GM18951 (cell line): ENCODE data around the gene PTGR3.

ENCODE experiments used
- POLR2A ChIP-seq: IDR thresholded peaks from 4 replicates; pipeline ENCODE4 v1.6.1; 2011; ENCODE audit warnings: mild to moderate bottlenecking; ENCODE audit not compliant: insufficient read length, insufficient read depth; ENCODE audit errors: extremely low read depth
- in situ Hi-C: fragments of 300-500 bp; cut with MboI; formaldehyde crosslinking; loops from one replicate; pipeline ENCODE4 v1.12.0; 2022; ENCODE audit warnings: low sequenced_read_pairs, mixed read lengths, inconsistent platforms; ENCODE audit not compliant: unreplicated experiment

The PTGR3 gene, protein sequence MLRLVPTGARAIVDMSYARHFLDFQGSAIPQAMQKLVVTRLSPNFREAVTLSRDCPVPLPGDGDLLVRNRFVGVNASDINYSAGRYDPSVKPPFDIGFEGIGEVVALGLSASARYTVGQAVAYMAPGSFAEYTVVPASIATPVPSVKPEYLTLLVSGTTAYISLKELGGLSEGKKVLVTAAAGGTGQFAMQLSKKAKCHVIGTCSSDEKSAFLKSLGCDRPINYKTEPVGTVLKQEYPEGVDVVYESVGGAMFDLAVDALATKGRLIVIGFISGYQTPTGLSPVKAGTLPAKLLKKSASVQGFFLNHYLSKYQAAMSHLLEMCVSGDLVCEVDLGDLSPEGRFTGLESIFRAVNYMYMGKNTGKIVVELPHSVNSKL

DNA sequence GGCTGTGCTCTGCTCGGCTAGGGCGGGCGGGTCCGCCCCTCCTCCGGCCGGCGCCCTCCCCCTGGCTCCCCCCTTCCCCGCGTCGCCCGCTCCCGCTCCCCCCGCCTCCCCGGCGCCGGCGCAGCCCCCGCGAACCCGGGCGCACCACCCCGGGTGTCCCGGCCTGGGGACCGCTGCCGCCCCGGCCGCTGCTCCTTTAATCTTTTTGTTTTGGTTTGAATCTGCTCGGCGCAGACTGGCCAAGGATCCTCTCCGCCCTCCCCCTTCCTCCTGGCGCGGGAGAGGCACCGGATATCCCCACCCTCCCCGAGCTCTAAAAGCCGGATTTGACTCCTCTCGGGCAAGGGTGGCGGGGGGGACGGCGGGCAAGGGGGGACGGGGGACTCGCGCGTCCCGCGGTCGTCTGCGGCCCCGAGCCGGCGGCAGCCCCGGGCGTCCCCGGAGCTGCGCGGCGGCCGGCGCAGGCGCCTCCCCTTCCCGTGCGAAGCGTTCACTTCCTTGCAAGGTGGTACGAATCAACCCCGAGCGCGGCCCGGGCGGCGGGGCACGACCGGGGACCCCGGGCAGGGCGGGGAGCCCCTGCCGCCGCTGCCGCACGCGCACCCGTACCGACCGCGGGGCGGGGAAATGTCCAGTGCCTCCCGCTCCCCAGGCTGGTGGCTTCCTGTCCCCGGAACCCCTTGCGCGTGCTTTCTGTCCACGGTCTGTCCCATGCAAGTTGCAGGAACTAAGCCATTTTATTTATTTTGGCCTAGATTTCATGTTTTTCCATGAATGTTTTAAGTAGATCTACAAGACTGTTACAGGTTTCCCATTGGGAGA is at the start of gene PTGR3:
PTGR3 (minus strand) TSS at position 11 of the 822 bp plus-strand sequence. CDS start 81 bp downstream, outside the sequence.
- in situ Hi-C loops = no loop called here
- peak; percentile 62 for TF ChIP-seq POLR2A

DNA sequence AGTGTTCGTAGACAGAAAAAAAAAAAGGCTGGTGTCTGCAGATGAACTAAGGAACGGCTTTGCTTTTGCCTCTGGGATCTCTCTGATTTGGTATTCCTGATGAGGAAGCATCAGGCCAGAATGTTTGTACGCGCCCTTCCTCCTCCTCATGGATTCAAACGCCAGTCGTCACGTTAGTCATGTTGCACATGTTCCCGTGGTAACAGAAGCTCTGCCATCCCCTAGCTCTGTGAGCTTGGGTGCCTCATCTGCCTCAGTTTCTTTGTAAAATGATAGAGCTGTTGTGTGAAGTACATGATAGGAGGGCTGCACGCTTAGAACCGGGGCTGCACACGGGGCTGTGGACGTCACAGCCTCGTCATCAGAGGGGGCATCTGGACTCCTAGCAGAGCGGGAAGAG is 48.7 kb upstream of the PTGR3 start:
- TF ChIP-seq POLR2A = no peak
- in situ Hi-C loops = no loop called here

DNA sequence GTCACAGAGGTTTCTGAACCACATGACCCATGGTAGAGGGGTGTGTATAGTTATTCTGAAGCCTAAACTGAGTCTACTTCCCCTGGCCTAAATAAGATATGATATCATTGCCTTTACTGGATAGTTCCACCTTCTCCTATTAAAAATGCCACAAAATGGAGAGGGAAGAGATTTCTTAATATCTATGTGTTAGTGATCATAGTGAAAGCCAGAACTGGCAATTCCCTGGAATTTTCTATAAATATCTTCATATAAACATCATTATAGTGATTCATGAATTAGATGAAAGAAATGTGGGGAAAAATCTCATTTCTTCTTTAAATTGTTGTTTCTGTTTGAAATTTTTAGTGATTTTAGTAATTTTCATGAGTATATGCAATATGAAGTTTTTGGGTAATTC is 47.4 kb upstream of the PTGR3 start:
- in situ Hi-C loops = no loop called here
- TF ChIP-seq POLR2A = no peak

DNA sequence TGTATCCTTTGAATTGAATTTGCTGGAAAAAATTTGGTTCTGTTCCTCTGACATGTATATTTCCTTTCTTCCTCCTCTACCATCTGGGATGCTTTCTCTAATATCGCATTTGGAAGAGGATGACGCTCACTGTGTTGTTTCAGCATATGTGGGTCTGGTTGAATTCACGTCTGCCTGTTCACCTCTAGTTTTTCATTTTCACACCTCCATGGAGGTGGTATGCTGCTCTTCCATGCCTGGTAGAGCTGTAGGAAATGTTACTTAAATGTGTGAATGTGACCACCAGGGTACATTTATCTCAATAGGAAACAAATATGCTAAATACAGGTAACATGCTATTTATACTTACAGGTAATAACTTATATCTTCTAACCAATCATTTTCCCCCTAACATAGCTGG is 46.2 kb upstream of the PTGR3 start:
- in situ Hi-C loops = no loop called here
- TF ChIP-seq POLR2A = no peak

DNA sequence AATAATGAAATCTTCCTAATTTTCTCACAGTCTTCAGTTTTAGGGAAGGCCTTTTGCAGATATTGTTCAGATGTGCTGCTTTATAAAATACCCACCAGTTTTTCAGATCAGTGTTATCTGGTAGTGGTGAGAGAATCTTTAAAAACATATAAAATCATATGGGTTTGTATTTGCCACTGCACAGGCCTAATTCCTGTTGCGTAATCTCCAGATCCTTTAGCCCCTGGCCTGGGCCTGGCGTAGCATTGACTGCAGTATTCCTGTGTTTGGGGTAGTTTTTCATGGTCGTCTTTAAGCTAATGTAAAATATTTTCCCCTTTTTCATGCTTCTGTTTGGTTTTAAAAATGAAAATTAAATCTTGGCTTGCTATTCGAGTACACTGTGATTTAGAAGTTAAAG is 44.8 kb upstream of the PTGR3 start:
- no peak for TF ChIP-seq POLR2A
- in situ Hi-C loops = no loop called here

DNA sequence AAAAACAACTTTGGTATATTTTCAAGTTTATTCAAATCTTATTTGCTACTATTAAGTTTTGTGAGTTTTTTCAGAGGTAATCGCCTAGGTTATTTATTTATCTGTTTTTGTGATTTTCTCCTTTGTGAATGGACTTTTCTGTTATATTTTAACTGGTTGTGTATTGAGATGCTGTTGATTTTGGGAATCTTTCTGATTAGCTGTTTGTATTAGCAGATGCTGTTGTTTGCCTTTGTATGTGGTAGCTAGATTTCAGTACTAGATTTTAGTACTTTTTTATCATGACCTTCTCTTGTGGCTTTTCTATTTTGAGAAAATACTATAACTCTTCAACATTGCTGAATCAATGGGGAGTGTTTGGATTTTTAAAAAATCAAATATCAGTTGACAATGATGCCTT is 44.1 kb upstream of the PTGR3 start:
- no peak for TF ChIP-seq POLR2A
- in situ Hi-C loops = no loop called here

DNA sequence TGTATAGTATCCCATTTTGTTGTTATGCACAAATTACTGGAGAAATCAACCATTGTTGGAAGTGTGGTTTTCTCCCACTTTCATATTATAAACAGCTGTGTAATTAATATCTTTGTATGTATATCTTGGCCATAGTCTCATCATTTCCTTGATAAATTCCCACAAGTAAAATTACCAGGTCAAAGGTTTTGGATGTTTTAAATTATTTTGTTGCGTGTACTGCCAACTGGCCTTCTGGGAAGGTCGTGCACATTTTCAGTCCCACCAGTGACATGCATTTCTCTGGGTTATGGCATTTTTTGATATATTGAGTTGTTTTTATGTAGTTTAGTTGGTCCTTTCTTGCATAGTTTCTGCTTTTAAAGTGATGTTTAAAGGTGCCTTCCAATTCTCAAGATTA is 43.2 kb upstream of the PTGR3 start:
- in situ Hi-C loops = no loop called here

DNA sequence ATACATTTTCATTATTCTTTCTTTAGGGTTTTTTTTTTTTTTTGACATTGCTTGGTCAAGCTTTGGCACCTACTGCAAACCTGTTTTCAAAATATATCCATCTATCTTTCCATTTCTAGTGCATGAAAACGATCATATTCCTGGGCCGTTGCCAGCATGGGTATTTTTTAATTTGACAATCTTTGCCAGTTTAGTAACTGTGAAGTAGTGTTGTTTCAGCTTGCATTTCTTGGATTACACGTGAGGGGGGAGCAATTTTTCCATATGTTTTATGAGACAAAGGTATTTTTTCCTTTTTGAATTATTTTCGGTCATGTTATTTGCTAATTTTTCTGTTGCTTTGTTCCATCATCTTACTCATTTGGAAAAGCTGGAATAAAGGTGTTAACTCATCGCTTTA is 42.5 kb upstream of the PTGR3 start:
- TF ChIP-seq POLR2A = no peak
- in situ Hi-C loops = no loop called here

More for the DNA sequence above, 43.2 kb upstream of the PTGR3 start:
- no peak for TF ChIP-seq POLR2A

DNA sequence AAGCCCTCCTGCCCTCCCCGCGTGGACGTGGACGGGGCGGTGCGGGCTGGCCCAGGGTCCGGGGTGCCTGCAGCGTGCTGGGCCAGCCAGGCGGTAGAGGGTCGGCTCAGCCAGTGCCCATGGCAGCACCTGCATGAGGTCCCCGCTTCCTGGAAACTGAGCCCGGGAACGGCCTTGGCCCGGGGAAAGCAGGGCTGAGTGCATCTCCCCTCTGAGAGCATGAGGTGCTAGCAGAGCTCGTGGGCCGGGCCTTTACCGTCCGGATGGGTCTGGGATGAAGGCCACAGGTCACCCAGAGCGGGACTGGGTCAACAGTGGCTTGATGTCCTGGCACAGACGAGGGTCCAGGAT is 41.5 kb upstream of the PTGR3 start:
- in situ Hi-C loops = no loop called here
- no peak for TF ChIP-seq POLR2A

DNA sequence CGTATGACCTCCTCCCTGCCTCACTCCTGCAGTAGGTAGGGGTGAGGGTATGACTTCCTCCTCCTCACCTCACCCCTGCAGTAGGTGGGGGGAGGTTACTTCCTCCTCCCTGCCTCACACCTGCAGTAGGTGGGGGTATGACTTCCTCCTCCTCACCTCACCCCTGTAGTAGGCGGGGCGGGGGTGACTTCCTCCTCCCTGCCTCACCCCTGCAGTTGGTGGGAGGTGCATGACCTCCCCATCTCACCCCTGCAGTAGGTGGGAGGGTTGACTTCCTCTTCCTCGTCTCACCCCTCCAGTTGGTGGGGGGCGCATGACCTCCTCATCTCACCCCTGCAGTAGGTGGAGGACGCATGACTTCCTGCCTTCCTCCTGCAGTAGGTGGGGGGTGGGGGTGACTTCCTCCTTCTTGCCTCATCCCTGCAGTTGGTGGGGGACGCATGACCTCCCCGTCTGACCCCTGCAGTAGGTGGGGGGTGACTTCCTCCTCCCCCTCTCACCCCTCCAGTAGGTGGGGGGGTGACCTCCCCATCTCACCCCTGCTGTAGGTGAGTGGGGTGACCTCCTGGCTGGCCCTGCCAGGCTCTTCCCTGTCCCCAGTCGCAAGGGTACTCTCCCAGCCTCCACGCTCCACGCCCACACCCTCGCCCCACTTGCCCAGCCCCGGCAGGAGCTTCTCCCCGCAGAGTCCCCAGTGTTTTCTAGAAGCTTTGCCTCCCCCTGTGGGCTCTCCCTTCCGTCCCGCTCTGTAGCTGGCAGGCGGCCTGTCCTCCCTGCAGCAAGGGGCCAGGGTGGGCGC is 40.9 kb upstream of the PTGR3 start:
- in situ Hi-C loops = no loop called here
- no peak for TF ChIP-seq POLR2A

DNA sequence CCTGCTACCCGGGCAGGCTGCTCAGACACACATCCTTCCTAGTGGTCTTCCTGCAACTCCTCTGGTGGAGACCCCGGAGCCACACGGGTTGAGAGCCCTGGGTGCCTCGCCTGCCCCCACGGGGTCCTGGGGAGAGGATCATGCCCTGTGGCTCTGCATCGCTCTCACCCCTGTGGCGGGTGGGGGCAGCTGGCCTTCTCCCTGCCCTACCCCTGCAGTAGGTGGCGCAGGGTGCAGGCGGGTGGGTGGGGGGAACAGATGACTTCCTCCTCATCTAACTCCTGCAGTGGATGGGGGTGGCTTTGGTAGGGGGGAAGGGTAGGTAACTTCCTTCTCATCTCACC is 40.2 kb upstream of the PTGR3 start:
- no peak for TF ChIP-seq POLR2A
- in situ Hi-C loops = no loop called here

DNA sequence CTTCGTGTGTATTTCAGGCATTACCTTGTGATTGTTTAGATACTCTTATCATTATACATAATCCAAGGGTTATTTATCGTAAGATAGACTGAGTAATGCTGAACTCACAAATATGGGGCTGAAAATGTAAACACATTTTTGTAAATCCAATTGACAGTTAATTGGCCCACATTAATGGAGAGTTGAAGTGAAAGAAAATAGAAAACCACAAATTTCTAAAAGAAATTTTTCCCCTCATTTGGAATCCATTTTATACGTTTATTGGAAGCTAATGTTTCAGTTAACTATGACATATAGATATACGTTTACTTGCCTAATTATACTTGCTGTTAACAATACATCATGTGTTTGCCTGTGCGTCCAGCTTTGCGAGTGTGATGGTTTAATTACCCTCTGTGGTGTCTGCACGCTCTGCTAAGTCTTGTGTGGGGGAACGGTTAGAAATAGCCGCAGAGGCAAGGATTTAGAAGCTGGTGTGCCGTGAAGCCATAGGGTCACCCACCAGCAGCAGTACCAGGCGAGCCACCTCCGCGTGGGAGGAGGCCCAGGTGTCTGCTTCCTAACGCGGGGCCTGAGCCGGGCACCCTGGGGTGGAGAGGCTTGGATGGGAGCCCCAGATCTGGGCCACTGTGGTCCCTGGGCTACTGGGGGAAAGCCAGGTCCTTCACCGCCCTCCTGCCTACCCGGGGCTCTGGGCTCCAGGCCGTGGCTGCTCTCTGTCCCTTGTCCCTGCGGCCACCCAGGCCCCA is 39.7 kb upstream of the PTGR3 start:
- TF ChIP-seq POLR2A = no peak
- in situ Hi-C loops = no loop called here
